GM18511 (cell line): ENCODE results near the gene AHI1.

Experiments used
- ATAC-seq: cut with Tn5 transposase; IDR thresholded peaks from one replicate; pipeline ENCODE4 v1.9.1; 2021; ENCODE audit warnings: mild to moderate bottlenecking, moderate library complexity; ENCODE audit not compliant: unreplicated experiment

Gene AHI1

GRCh38 chr6:135464634-135465033 lies 32.9 kb downstream of the AHI1 start:
- ATAC-seq: peak; percentile 90

- ATAC-seq: no peak
Measured at GRCh38 chr6:135461208-135461607, 36.3 kb downstream of the AHI1 start.

DNA sequence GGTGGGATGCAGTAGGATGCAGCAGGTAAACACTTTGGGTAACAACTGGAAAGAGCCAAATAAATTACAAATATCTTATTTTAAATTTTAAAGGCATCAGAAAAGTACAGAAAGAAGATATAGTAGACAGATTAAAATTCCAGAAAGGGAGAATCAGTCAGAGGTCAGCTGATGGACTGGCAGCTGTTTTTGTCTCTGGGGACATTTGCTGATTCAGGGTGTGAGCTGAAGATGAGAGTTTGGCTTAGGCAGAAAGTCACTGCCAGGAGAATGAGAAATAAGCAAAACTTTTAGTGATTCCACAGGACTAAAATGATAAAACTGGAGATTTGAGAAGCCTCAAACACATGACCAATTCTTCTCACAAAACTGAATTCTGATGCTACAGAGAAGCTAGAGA lies 39.5 kb downstream of the AHI1 start:
- no peak for ATAC-seq

DNA sequence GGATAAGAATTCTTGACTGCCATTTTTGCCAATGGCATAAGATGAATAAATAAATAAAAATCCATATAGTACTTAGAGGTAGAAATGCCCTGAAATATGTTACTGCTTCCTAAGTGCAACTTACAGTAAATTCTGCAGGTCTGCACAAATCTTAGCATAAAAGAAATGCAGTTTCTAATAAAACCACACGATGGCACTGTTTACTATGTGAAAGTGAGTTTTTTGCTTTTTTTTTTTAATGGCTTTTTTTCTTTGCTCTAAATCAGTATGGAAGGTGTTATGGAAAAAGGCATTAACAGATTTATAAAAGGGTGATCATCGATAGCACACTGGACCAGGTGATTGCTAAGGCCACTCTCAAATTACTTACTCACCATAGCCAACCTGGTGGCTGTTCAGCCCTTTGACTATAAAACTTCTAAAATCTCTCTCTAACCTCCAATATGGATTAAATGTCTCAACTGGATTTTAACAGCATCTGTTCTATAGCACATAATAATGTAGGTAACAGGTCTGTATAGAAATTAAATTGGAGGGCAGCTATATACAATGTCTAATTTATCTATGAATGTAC lies 45.8 kb downstream of the AHI1 start:
- no peak for ATAC-seq

DNA sequence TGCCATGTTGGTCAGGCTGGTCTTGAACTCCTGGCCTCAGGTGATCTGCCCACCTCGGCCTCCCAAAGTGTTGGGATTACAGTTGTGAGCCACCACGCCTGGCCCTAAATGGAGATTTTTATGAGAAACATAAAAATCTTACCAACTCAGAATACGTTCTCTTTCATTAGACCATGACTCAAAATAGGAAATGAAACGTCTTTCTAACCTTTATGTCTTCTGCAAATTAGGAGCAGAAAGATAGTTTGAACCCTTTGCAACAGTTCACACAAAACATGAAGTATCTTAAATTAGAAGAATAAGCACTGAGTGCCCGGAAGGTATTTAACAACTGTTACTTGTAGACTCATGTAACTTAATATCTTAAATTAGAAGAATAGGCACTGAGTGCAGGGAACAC lies 48.3 kb downstream of the AHI1 start:
- ATAC-seq: peak; percentile 81

- ATAC-seq: peak; percentile 63
Measured at GRCh38 chr6:135440087-135440792, 57.3 kb downstream of the AHI1 start.

DNA sequence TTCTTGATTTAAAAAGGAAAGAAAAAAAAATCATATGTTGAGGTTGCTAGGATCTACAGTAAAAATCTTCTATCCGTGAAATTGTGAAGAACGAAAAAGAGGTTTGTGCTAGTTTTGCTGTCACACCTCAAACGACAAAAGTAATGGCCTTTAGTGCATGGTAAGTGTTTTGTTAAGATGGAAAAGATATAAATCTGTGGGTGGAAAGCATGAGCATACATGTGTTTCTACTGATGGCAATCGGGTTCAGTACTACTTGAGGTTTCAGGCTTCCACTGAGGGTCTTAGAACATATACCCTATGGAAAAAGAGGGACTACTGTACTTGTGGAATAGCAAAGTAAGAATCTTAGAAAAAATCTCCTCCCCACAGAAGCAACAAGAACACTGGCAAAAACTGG lies 58.0 kb downstream of the AHI1 start:
- no peak for ATAC-seq

GRCh38 chr6:135438907-135439535 lies 58.5 kb downstream of the AHI1 start:
- peak; percentile 59 for ATAC-seq

DNA sequence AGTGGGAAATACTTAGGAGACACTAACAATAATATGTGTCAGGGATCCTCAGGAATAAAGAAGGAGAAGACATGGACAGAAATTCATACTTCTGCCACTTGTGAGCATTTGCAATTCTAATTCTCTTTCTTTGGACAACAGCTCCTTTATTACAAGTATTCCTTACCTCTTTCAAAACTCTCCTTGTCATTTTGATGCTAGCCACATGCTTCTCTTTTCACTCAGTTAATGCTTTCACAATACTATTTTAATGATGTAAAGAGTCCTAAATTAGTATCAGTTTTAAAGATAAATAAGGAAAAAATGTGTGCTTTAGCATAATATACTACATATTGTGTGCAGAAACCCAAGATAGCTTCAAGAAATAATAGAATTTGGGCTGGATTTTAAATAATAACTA lies 62.5 kb downstream of the AHI1 start:
- ATAC-seq: no peak

DNA sequence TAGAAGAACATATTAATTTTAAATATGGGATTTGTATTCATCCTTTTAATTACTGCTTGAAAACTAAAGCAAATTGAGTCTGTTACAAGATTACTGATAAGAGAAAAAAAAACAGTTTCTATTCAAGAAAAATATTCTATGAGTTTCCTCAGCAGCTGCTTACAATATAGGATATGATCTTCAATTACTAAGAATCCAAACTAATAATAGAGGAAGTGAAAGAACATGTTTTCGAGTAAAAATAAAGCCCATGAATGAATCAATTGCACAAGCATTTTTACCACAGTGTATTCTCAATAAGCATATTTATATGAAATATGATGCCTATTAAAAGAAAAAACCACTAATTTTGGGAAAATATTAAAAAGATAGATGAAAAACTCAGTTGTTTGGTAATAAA lies 63.4 kb downstream of the AHI1 start:
- peak; percentile 82 for ATAC-seq

DNA sequence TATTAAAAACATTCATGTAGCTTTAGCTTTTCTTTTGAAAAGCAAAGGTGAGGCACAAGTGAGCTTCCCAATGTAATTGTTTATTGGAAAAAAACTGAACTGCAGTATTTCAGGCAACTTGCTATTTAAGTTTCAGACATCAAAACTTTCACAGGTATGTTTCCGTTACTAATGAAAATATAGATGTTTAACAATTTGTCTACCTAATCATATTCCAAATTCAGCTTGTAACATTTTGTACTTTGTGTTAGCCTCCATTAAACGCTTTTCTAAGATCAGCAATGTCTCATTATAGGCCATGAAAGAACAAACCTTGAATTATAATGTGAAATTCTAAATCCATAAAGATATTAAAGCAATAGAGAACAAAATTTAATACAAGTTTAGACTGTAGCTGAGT lies 69.5 kb downstream of the AHI1 start:
- ATAC-seq: no peak

- ATAC-seq: no peak
Measured at GRCh38 chr6:135426833-135427232, 70.7 kb downstream of the AHI1 start.

GRCh38 chr6:135424385-135424784 lies 73.2 kb downstream of the AHI1 start:
- no peak for ATAC-seq

- peak; percentile 88 for ATAC-seq
Measured at GRCh38 chr6:135423649-135424128, 73.9 kb downstream of the AHI1 start.

DNA sequence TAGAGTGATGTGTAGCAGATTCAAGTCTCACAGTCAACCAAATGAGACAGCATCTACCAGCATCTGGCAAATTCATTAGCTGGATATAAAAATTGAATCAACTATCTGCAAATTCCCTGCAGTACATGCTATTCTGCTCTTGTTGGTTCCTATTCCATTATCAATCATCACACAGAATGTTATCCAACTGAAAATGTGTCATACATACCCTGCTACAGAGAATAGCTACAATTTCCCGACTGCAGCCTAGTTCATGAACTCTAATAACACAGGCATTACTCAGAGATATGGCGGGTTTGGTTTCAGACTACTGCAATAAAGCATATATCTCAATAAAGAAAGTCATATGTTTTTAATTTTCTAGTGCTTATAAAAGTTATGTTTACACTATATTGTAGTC lies 78.4 kb downstream of the AHI1 start:
- no peak for ATAC-seq

GRCh38 chr6:135418040-135418760 lies 79.3 kb downstream of the AHI1 start:
- ATAC-seq: no peak

GRCh38 chr6:135412761-135413160 lies 84.8 kb downstream of the AHI1 start:
- ATAC-seq: no peak

DNA sequence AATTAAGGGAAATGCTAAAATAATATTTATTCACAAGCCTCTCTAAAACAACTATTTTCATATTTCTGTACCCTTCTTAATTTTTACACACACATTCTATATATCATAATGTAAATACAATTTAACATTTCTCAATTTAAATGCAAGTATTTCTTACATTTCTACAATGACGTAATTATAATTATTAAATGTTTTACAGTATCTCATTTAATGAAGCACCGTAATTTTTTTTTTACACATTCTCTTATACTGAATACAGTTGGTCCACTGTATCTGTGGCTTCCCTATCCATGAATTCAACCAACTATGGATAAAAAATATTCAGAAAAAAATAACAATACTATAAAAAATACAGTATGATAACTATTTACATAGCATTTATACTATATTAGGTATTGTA lies 85.7 kb downstream of the AHI1 start:
- ATAC-seq: no peak

DNA sequence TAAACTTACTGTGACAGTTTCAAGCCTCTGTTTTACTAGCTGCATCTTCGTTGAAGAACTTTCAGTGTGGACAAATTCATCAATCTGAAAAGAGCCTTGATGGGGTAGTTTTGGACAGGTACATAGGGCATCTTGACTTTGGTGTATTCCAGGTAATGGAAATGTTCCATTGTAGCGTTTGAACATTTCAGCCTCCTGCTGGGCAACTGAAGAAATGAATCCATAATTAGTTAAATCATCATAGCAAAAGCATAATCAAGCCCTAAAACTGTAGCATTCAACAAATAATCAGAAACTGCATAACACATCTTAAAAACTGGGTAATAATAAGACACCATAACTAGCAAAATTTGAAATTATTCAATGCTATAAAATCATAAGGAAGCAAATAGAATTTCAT lies 86.2 kb downstream of the AHI1 start:
- no peak for ATAC-seq

DNA sequence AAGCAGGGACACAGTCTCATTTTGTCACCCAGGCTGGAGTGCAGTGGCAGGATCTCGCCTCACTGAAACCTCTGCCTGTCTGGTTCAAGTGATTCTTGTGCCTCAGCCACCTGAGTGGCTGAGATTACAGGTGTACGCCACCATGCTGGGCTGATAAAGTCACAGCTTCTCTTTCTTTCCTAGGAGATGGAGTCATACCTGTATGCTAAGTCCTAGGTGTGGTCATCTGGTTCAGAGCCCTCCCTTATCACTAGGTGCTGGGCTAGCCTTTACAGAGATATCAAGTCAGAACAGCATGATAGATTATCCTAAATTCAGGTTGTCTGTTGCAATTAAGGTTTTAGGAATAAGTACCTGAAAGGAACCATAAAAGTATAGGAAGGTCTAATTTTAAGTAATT lies 86.7 kb downstream of the AHI1 start:
- no peak for ATAC-seq

DNA sequence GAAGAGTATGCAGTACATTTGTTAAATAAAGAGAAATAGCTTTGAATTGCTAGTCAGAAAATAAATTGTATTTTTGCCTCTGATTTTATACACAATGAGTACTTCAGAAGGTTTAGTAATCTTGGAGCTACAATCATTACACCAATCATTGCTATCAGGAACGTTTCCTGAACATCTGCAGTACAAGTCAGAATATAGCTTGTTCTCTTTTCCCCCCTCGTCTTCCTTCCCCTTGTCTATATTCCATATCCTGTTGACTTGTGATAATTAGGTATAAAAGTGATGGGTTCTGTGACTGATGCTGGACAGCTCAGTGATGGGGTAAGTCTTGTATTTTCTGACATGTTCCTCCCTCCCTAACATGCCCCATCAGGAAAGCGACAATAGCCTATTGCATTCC lies 94.0 kb downstream of the AHI1 start:
- no peak for ATAC-seq

GRCh38 chr6:135402311-135402710 lies 95.2 kb downstream of the AHI1 start:
- ATAC-seq: no peak
